Measurements from ENCODE around the gene CLDN14. TPM values are rescaled to one million over a fixed set of nuclear protein-coding genes. Genes with fewer than 3 reads are reported as not detected.
A peak's percentile ranks its signal among the peaks of the same experiment; 100 is the strongest.

CLDN14 gene
- total and polyA plus RNA-seq, 8 donors, result 0.38 to 3.3 (median 0.92) TPM

GRCh38 chr21:36436829-36437744 is 42.8 kb downstream of the CLDN14 start:
- ATAC-seq (peak in 3 of 4 donors; percentile 41 to 56 (median 49)), FAIRE-seq (no peak), DNase-seq (no peak)
- H3K4me1 ChIP-seq, result peaks cover 0 to 8% (median 0%) of the 10 kb centered on the region in 3 donors
- H3K36me3 ChIP-seq, result no peaks in the 10 kb centered on the region
- H3K27ac ChIP-seq, result no peak overlapping the region
- no peaks in the 10 kb centered on the region for H3K27me3 ChIP-seq
- intact Hi-C loops (cut with DNase I), result no loop called here
- TF ChIP-seq CTCF (IDR thresholded peaks at IDR 0.05), result no peak
- no peaks in the 10 kb centered on the region for H3K9me3 ChIP-seq
- 60 to 72% methylated on average over 5 of the region's 5 CpGs for WGBS, 2 donors
- H3K4me3 ChIP-seq, result no peak overlapping the region

GRCh38 chr21:36434144-36434543 is 45.8 kb downstream of the CLDN14 start:
- no peak for FAIRE-seq
- Histone ChIP-seq H3K27ac (no peak overlapping the region), H3K4me1 (peaks cover 0 to 8% (median 0%) of the 10 kb centered on the region in 3 donors), H3K9me3 (no peaks in the 10 kb centered on the region), H3K36me3 (no peaks in the 10 kb centered on the region), H3K4me3 (no peak overlapping the region), H3K27me3 (no peaks in the 10 kb centered on the region)
- no peak for DNase-seq
- TF ChIP-seq CTCF (IDR thresholded peaks at IDR 0.05), result no peak
- intact Hi-C loops (cut with DNase I), result no loop called here
- WGBS, 2 donors, result 94 to 95% methylated on average over 6 of the region's 6 CpGs
- ATAC-seq, result no peak

- Histone ChIP-seq H3K4me3 (no peak overlapping the region), H3K9me3 (no peaks in the 10 kb centered on the region), H3K27ac (no peak overlapping the region), H3K36me3 (no peaks in the 10 kb centered on the region), H3K4me1 (peaks cover 0 to 8% (median 0%) of the 10 kb centered on the region in 3 donors), H3K27me3 (no peaks in the 10 kb centered on the region)
- no peak for TF ChIP-seq CTCF (IDR thresholded peaks at IDR 0.05)
- FAIRE-seq (no peak), DNase-seq (no peak), ATAC-seq (no peak)
- intact Hi-C loops (cut with DNase I), result no loop called here
- WGBS, 2 donors, result 78 to 79% methylated on average over 7 of the region's 7 CpGs
These were observed 46.7 kb downstream of the CLDN14 start for GRCh38 chr21:36433059-36433709.

GRCh38 chr21:36431252-36431651 is 48.7 kb downstream of the CLDN14 start:
- no peak overlapping the region for H3K27ac ChIP-seq
- no peaks in the 10 kb centered on the region for H3K36me3 ChIP-seq
- FAIRE-seq, result no peak
- no peak for DNase-seq
- H3K9me3 ChIP-seq, result no peaks in the 10 kb centered on the region
- no peak overlapping the region for H3K4me3 ChIP-seq
- 94% methylated on average over 4 of the region's 4 CpGs for WGBS, 2 donors
- no peak for ATAC-seq
- no peak for TF ChIP-seq CTCF (IDR thresholded peaks at IDR 0.05)
- H3K27me3 ChIP-seq, result no peaks in the 10 kb centered on the region
- H3K4me1 ChIP-seq, result no peaks in the 10 kb centered on the region
- intact Hi-C loops (cut with DNase I), result no loop called here

Measured in pancreas (tissue), 10 donors.